SK-N-MC (cell line): ENCODE results near the gene CXXC1.

Experiments
- EZH2 ChIP-seq: fragments of 200-600 bp; sonication (generic); IDR thresholded peaks from one replicate; pipeline ENCODE4 v1.6.1; 2017; ENCODE audit warnings: antibody characterized with exemption
- FOXP2 ChIP-seq: optimal IDR thresholded peaks from 2 replicates; pipeline ENCODE3; 2011; ENCODE audit warnings: mild to moderate bottlenecking, moderate library complexity; ENCODE audit not compliant: insufficient read depth; ENCODE audit errors: extremely low read length, control extremely low read depth
- POLR2AphosphoS5 ChIP-seq: IDR thresholded peaks from 2 replicates; pipeline ENCODE4 v1.6.1; 2012; ENCODE audit warnings: mild to moderate bottlenecking, low read depth, low read length, borderline replicate concordance

GRCh38 chr18:50293039-50293438, 5.5 kb upstream of the CXXC1 start:
- TF ChIP-seq POLR2AphosphoS5 (no peak), EZH2 (no peak), FOXP2 (no peak)
